HL-60 (cell line): ENCODE results near the gene FGF1.

Source experiments
- DNase-seq, 2 experiments: peaks; one replicate each; pipeline ENCODE4 v3.0.0-alpha.2; 2010 to 2020; ENCODE audit warnings: low read depth in 1 of 2, low spot score in 1 of 2
- H3K27ac ChIP-seq: fragments of 250-450 bp; sonication (Bioruptor Pico); replicated peaks from 2 replicates; pipeline ENCODE4 v1.5.1; 2020; ENCODE audit warnings: mild to moderate bottlenecking, moderate library complexity
- H3K27me3 ChIP-seq: fragments of 250-450 bp; sonication (Bioruptor Pico); 2 replicates; pipeline ENCODE4 v1.5.1; 2021; ENCODE audit warnings: mild to moderate bottlenecking, moderate library complexity; ENCODE audit not compliant: insufficient read depth, poor library complexity, severe bottlenecking
- H3K4me3 ChIP-seq: replicated peaks from 2 replicates; pipeline ENCODE4 v1.5.1; 2011; ENCODE audit warnings: mild to moderate bottlenecking, control low read depth, low read length; ENCODE audit not compliant: insufficient read depth
- CTCF ChIP-seq: IDR thresholded peaks from one replicate; pipeline ENCODE4 v1.5.1; 2011; ENCODE audit warnings: low read length, control low read depth, inconsistent platforms; ENCODE audit not compliant: insufficient read depth
- GABPA ChIP-seq: IDR thresholded peaks from 2 replicates; pipeline ENCODE4 v1.6.1; 2012; ENCODE audit warnings: low read depth
- POLR2AphosphoS5 ChIP-seq: IDR thresholded peaks from 2 replicates; pipeline ENCODE4 v1.6.1; 2012; ENCODE audit warnings: low read depth
- REST ChIP-seq: IDR thresholded peaks from 2 replicates; pipeline ENCODE4 v1.6.1; 2012; ENCODE audit warnings: low read depth; ENCODE audit not compliant: insufficient replicate concordance
- SPI1 ChIP-seq: IDR thresholded peaks from 2 replicates; pipeline ENCODE4 v1.6.1; 2012; ENCODE audit warnings: low read depth, mild to moderate bottlenecking, borderline replicate concordance

FGF1 gene

GRCh38 chr5:142568283-142568995 lies 117.5 kb downstream of the FGF1 start:
- Histone ChIP-seq H3K4me3 (no peak overlapping the region), H3K27me3 (no peaks in the 10 kb centered on the region), H3K27ac (no peak overlapping the region)
- no peak for DNase-seq
- no peak for TF ChIP-seq POLR2AphosphoS5
- TF ChIP-seq GABPA: no peak
- TF ChIP-seq SPI1: no peak
- TF ChIP-seq REST: no peak
- TF ChIP-seq CTCF: no peak

- TF ChIP-seq GABPA (no peak), REST (no peak), POLR2AphosphoS5 (no peak), SPI1 (no peak), CTCF (no peak)
- H3K27me3 ChIP-seq: no peaks in the 10 kb centered on the region
- DNase-seq: no peak
- no peak overlapping the region for H3K4me3 ChIP-seq
- H3K27ac ChIP-seq: no peak overlapping the region
Measured at GRCh38 chr5:142561486-142562097, 124.3 kb downstream of the FGF1 start.

- Histone ChIP-seq H3K4me3 (no peak overlapping the region), H3K27ac (no peak overlapping the region), H3K27me3 (no peaks in the 10 kb centered on the region)
- TF ChIP-seq POLR2AphosphoS5 (no peak), REST (no peak), SPI1 (no peak), GABPA (no peak), CTCF (no peak)
- DNase-seq: no peak
Measured at GRCh38 chr5:142561029-142561428, 124.9 kb downstream of the FGF1 start.
